CD14-positive monocyte (primary cell): ENCODE results near the gene CNOT6. TPM values are rescaled to one million over a fixed set of nuclear protein-coding genes. Genes with fewer than 3 reads are reported as not detected.

ENCODE experiments used
- DNase-seq, 3 donors: peaks; one replicate each; pipeline ENCODE4 v3.0.0-alpha.2; 2011 to 2022
- H2AFZ ChIP-seq: 2 replicates; pipeline ENCODE4 v1.6.0; 2012; ENCODE audit warnings: mild to moderate bottlenecking, low read depth, low read length, inconsistent platforms; ENCODE audit not compliant: insufficient read depth, poor library complexity, severe bottlenecking
- H3K27ac ChIP-seq, 2 donors: 1 replicate in 1 of 2; 2 replicates in 1 of 2; pipeline ENCODE4 v1.5.1; 2012 to 2013; ENCODE audit warnings: low read length in 2 of 2, control low read depth in 1 of 2, inconsistent platforms in 1 of 2, low read depth in 1 of 2, mild to moderate bottlenecking in 1 of 2
- H3K27me3 ChIP-seq, 2 donors: one replicate each; pipeline versions ENCODE4 v1.6.0 to v1.6.1; 2011 to 2013; ENCODE audit warnings: low read length in 2 of 2; ENCODE audit not compliant: control insufficient read depth in 2 of 2, insufficient read depth in 2 of 2
- H3K36me3 ChIP-seq, 2 donors: replicated peaks in 1 of 2; 1 replicate in 1 of 2; 2 replicates in 1 of 2; pipeline versions ENCODE4 v1.5.1 to v1.6.1; 2012 to 2013; ENCODE audit warnings: low read length in 2 of 2, control low read depth in 1 of 2, inconsistent platforms in 1 of 2, mild to moderate bottlenecking in 1 of 2; ENCODE audit not compliant: insufficient read depth in 2 of 2, control insufficient read depth in 1 of 2
- H3K4me1 ChIP-seq, 2 donors: 1 replicate in 1 of 2; 2 replicates in 1 of 2; pipeline versions ENCODE4 v1.5.1 to v1.6.1; 2012 to 2013; ENCODE audit warnings: low read length in 2 of 2, control low read depth in 1 of 2, inconsistent platforms in 1 of 2, mild to moderate bottlenecking in 1 of 2, moderate library complexity in 1 of 2; ENCODE audit not compliant: insufficient read depth in 2 of 2, control insufficient read depth in 1 of 2
- H3K4me2 ChIP-seq: replicated peaks from 2 replicates; pipeline ENCODE3; 2012; ENCODE audit warnings: low read length, moderate library complexity, mild to moderate bottlenecking; ENCODE audit not compliant: poor library complexity, severe bottlenecking; ENCODE audit errors: extremely low read depth
- H3K4me3 ChIP-seq, 3 experiments: fragments of 200-600 bp in 1 of 3; sonication (generic) in 1 of 3; replicated peaks in 1 of 3; 1 replicate in 2 of 3; 2 replicates in 1 of 3; pipeline ENCODE4 v1.5.1; 2011 to 2013; ENCODE audit warnings: low read length in 3 of 3, mild to moderate bottlenecking in 3 of 3, control low read depth in 2 of 3, low read depth in 2 of 3, inconsistent platforms in 1 of 3, moderate library complexity in 1 of 3
- H3K79me2 ChIP-seq: 2 replicates; pipeline ENCODE4 v1.6.0; 2012; ENCODE audit warnings: mild to moderate bottlenecking, control low read depth, inconsistent platforms, low read length, moderate library complexity; ENCODE audit not compliant: insufficient read depth
- H3K9ac ChIP-seq: 2 replicates; pipeline ENCODE4 v1.6.0; 2017; ENCODE audit warnings: low read length, mild to moderate bottlenecking; ENCODE audit not compliant: insufficient read depth, poor library complexity, severe bottlenecking
- H3K9me3 ChIP-seq, 2 donors: replicated peaks in 1 of 2; 1 replicate in 1 of 2; 2 replicates in 1 of 2; pipeline versions ENCODE4 v1.5.1 to v1.6.1; 2012 to 2013; ENCODE audit warnings: low read length in 2 of 2, control low read depth in 1 of 2; ENCODE audit not compliant: control insufficient read depth in 1 of 2, insufficient read depth in 1 of 2
- H4K20me1 ChIP-seq: 2 replicates; pipeline ENCODE4 v1.6.0; 2012; ENCODE audit warnings: mild to moderate bottlenecking, low read length, control low read depth, moderate library complexity; ENCODE audit not compliant: insufficient read depth
- H3K27ac Mint-ChIP-seq, 7 donors: one replicate each; pipeline ENCODE4 v1.8.0; 2020; ENCODE audit warnings: mild to moderate bottlenecking in 7 of 7, mixed read lengths in 7 of 7, moderate library complexity in 6 of 7, inconsistent platforms in 2 of 7
- H3K27me3 Mint-ChIP-seq, 3 donors: one replicate each; pipeline ENCODE4 v1.8.0; 2021 to 2022; ENCODE audit warnings: low read depth in 3 of 3, mild to moderate bottlenecking in 3 of 3, mixed read lengths in 3 of 3, moderate library complexity in 3 of 3, inconsistent platforms in 1 of 3
- H3K36me3 Mint-ChIP-seq, 2 donors: one replicate each; pipeline ENCODE4 v1.8.0; 2020; ENCODE audit warnings: mixed read lengths in 2 of 2, inconsistent platforms in 1 of 2, mild to moderate bottlenecking in 1 of 2
- H3K4me1 Mint-ChIP-seq: one replicate; pipeline ENCODE4 v1.8.0; 2020; ENCODE audit warnings: mild to moderate bottlenecking, mixed read lengths
- H3K4me3 Mint-ChIP-seq, 2 donors: one replicate each; pipeline ENCODE4 v1.8.0; 2020; ENCODE audit warnings: mild to moderate bottlenecking in 2 of 2, mixed read lengths in 2 of 2, moderate library complexity in 1 of 2
- H3K9me3 Mint-ChIP-seq, 7 donors: one replicate each; pipeline ENCODE4 v1.8.0; 2020 to 2022; ENCODE audit warnings: mixed read lengths in 7 of 7, mild to moderate bottlenecking in 6 of 7, moderate library complexity in 6 of 7, inconsistent platforms in 2 of 7
- CTCF ChIP-seq: fragments of 200-600 bp; IDR thresholded peaks from one replicate; pipeline ENCODE4 v1.8.0; 2022; ENCODE audit warnings: antibody characterized with exemption, mild to moderate bottlenecking
- WGBS: methylation state at CpG from one replicate; pipeline ENCODE4 v1.1.5; 2013; ENCODE audit warnings: missing lambda C conversion rate; ENCODE audit not compliant: insufficient coverage; 5-methylcytosine and 5-hydroxymethylcytosine counted together
- intact Hi-C, 2 donors: fragments of 100-400 bp; cut with micrococcal nuclease; formaldehyde crosslinking; loops; one replicate each; pipeline versions ENCODE4 v1.15.0 to v1.15.1; 2023
- polyA plus RNA-seq, 3 donors: library from polyadenylated mRNA; depleted of rRNA in 1 of 3; unstranded in 2 of 3; stranded (reverse) in 1 of 3; fragments of 300-500 nt in 2 of 3; fragments of >200 nt in 1 of 3; fragmentation: Illumina TruSeq in 2 of 3; gene quantifications; 1 replicate in 2 of 3; 2 replicates in 1 of 3; pipeline ENCODE4 v1.2.3, GENCODE V29; 2012 to 2021

The CNOT6 gene
- polyA plus RNA-seq, 3 donors, result 4.8 to 9.5 (median 7.7) TPM

GRCh38 chr5:180600554-180601041 is 106.4 kb downstream of the CNOT6 start:
- Mint-ChIP-seq H3K4me3 (no peak overlapping the region), H3K9me3 (peaks cover 0 to 2% (median 0%) of the 10 kb centered on the region in 7 donors), H3K36me3 (no peaks in the 10 kb centered on the region), H3K27ac (no peak overlapping the region), H3K27me3 (peaks cover 1 to 5% (median 3%) of the 10 kb centered on the region in 3 donors), H3K4me1 (no peaks in the 10 kb centered on the region)
- 93% methylated on average over 5 of the region's 12 CpGs for WGBS
- intact Hi-C loops, result no loop called here
- no peak overlapping the region for H2AFZ ChIP-seq
- no peaks in the 10 kb centered on the region for H3K27me3 ChIP-seq
- no peaks in the 10 kb centered on the region for H3K79me2 ChIP-seq
- no peak overlapping the region for H3K9ac ChIP-seq
- no peak overlapping the region for H3K4me2 ChIP-seq
- H3K9me3 ChIP-seq, result no peaks in the 10 kb centered on the region
- H3K27ac ChIP-seq, result no peak overlapping the region
- no peaks in the 10 kb centered on the region for H3K4me1 ChIP-seq
- TF ChIP-seq CTCF, result no peak
- no peaks in the 10 kb centered on the region for H3K36me3 ChIP-seq
- H4K20me1 ChIP-seq, result no peaks in the 10 kb centered on the region
- no peak overlapping the region for H3K4me3 ChIP-seq
- no peak for DNase-seq

- no peaks in the 10 kb centered on the region for H3K4me1 ChIP-seq
- no peaks in the 10 kb centered on the region for H3K79me2 ChIP-seq
- no peaks in the 10 kb centered on the region for H3K4me1 Mint-ChIP-seq
Observed at GRCh38 chr5:180601591-180602480, 107.7 kb downstream of the CNOT6 start.

More at GRCh38 chr5:180601591-180602480, 107.7 kb downstream of the CNOT6 start:
- Histone ChIP-seq H3K4me2 (no peak overlapping the region), H3K36me3 (no peaks in the 10 kb centered on the region), H2AFZ (no peak overlapping the region), H3K9ac (no peak overlapping the region), H3K4me3 (no peak overlapping the region), H3K27me3 (no peaks in the 10 kb centered on the region), H3K27ac (no peak overlapping the region), H3K9me3 (no peaks in the 10 kb centered on the region), H4K20me1 (no peaks in the 10 kb centered on the region)
- no peak overlapping the region for H3K27ac Mint-ChIP-seq
- H3K9me3 Mint-ChIP-seq, result peaks cover 0 to 2% (median 0%) of the 10 kb centered on the region in 7 donors
- intact Hi-C loops, result no loop called here
- 96% methylated on average over 36 of the region's 36 CpGs for WGBS
- peaks cover 1 to 5% (median 3%) of the 10 kb centered on the region in 3 donors for H3K27me3 Mint-ChIP-seq
- H3K36me3 Mint-ChIP-seq, result no peaks in the 10 kb centered on the region
- no peak for DNase-seq
- no peak overlapping the region for H3K4me3 Mint-ChIP-seq
- TF ChIP-seq CTCF, result no peak
